GM12878 (cell line): ENCODE results near the gene ASAP3. TPM values are rescaled to one million over a fixed set of nuclear protein-coding genes. Genes with fewer than 3 reads are reported as not detected.

Source experiments
- ATAC-seq: fragments of 200-7000 bp; cut with Tn5 transposase; 3 replicates; pipeline ENCODE4 v1.9.1; 2020; ENCODE audit warnings: mild to moderate bottlenecking, moderate library complexity
- BruUV-seq: library from RNA; stranded (reverse); fragments of 400-500 nt; replicated peaks from 2 replicates; lab custom pipeline; 2021; lab: Mats Ljungman, UMichigan
- CTCF ChIA-PET: fragments of 300-600 bp; sonication (Branson Sonifier 250); formaldehyde crosslinking; extraction: SDS; loops from one replicate; lab custom pipeline; 2021; ENCODE audit warnings: inconsistent platforms; lab: Yijun Ruan, JAX
- POLR2A ChIA-PET: fragments of 350-600 bp; formaldehyde crosslinking; extraction: SDS; loops from one replicate; lab custom pipeline; 2021; ENCODE audit warnings: inconsistent platforms; lab: Charles Lee
- RAD21 ChIA-PET: fragments of 300-600 bp; sonication (Branson Sonifier 250); formaldehyde crosslinking; loops from one replicate; lab custom pipeline; 2023; ENCODE audit warnings: antibody characterized with exemption; ENCODE audit not compliant: unreplicated experiment; lab: Charles Lee
- SMC1A ChIA-PET: fragments of 300-600 bp; sonication (Branson Sonifier 250); formaldehyde crosslinking; loops from one replicate; lab custom pipeline; 2023; ENCODE audit not compliant: unreplicated experiment, uncharacterized antibody; lab: Charles Lee
- DNase-seq: peaks from one replicate; pipeline ENCODE4 v3.0.0-alpha.2; 2011; ENCODE audit warnings: low read depth, low spot score
- FAIRE-seq: peaks from 3 replicates; lab custom pipeline; 2011; peaks lifted over from hg19 to GRCh38; lab: Jason Lieb, UNC
- H2AFZ ChIP-seq: 2 replicates; pipeline ENCODE4 v1.6.0; 2011; ENCODE audit warnings: low read depth, low read length, control low read depth; ENCODE audit not compliant: control insufficient read depth
- H3K27ac ChIP-seq: 2 replicates; pipeline ENCODE4 v1.5.1; 2011; ENCODE audit warnings: control low read depth; ENCODE audit not compliant: control insufficient read depth, insufficient read depth
- H3K27me3 ChIP-seq, 2 experiments: replicated peaks in 1 of 2; 2 replicates each; pipeline versions ENCODE4 v1.6.0 to v1.6.1; 2011; ENCODE audit warnings: low read length in 1 of 2; ENCODE audit not compliant: control insufficient read depth in 2 of 2, insufficient read depth in 2 of 2
- H3K36me3 ChIP-seq, 2 experiments: 2 replicates each; pipeline ENCODE4 v1.5.1; 2011; ENCODE audit warnings: low read length in 1 of 2; ENCODE audit not compliant: control insufficient read depth in 2 of 2, insufficient read depth in 2 of 2
- H3K4me1 ChIP-seq: 2 replicates; pipeline ENCODE4 v1.6.1; 2011; ENCODE audit warnings: mild to moderate bottlenecking, low read length, moderate library complexity, mixed read lengths; ENCODE audit not compliant: control insufficient read depth, insufficient read depth
- H3K4me2 ChIP-seq: 2 replicates; pipeline ENCODE4 v1.6.0; 2011; ENCODE audit warnings: control low read depth; ENCODE audit not compliant: control insufficient read depth, insufficient read depth
- H3K4me3 ChIP-seq: fragments of 200-600 bp; sonication (generic); 2 replicates; pipeline ENCODE4 v1.5.1; 2016
- H3K79me2 ChIP-seq: 2 replicates; pipeline ENCODE4 v1.6.0; 2011; ENCODE audit warnings: low read length; ENCODE audit not compliant: control insufficient read depth, insufficient read depth
- H3K9ac ChIP-seq: 2 replicates; pipeline ENCODE4 v1.8.0; 2011; ENCODE audit warnings: low read length, control low read depth, mixed read lengths; ENCODE audit not compliant: control insufficient read depth, insufficient read depth
- H3K9me3 ChIP-seq: replicated peaks from 3 replicates; pipeline ENCODE4 v1.5.1; 2011; ENCODE audit warnings: mild to moderate bottlenecking, low read length; ENCODE audit not compliant: control insufficient read depth, insufficient read depth
- H4K20me1 ChIP-seq: 2 replicates; pipeline ENCODE4 v1.6.0; 2011; ENCODE audit not compliant: control insufficient read depth, insufficient read depth
- BCL3 ChIP-seq: IDR thresholded peaks from 2 replicates; pipeline ENCODE4 v1.6.1; 2011; ENCODE audit warnings: borderline replicate concordance, low read depth, mild to moderate bottlenecking, moderate library complexity, low read length; ENCODE audit not compliant: insufficient read depth, poor library complexity, severe bottlenecking
- BHLHE40 ChIP-seq, 2 experiments: fragments of 450-650 bp in 1 of 2; IDR thresholded peaks; 2 replicates each; pipeline ENCODE4 v1.6.1; 2011 to 2017; ENCODE audit warnings: low read depth in 2 of 2, borderline replicate concordance in 1 of 2, improper control_type of control experiment in 1 of 2, low read length in 1 of 2, mild to moderate bottlenecking in 1 of 2
- CHD1 ChIP-seq: IDR thresholded peaks from 2 replicates; pipeline ENCODE4 v1.6.1; 2012; ENCODE audit warnings: low read depth, low read length, improper control_type of control experiment
- EGR1 ChIP-seq, 2 experiments: IDR thresholded peaks; 1 replicate in 1 of 2; 2 replicates in 1 of 2; pipeline ENCODE4 v1.6.1; 2011 to 2012; ENCODE audit warnings: low read depth in 2 of 2, low read length in 2 of 2, borderline replicate concordance in 1 of 2, mild to moderate bottlenecking in 1 of 2, moderate library complexity in 1 of 2
- KDM1A ChIP-seq: fragments of 200-600 bp; sonication (generic); IDR thresholded peaks from 2 replicates; pipeline ENCODE4 v1.6.1; 2016; ENCODE audit warnings: borderline replicate concordance
- KLF5 ChIP-seq: fragments of 450-650 bp; IDR thresholded peaks from 2 replicates; pipeline ENCODE4 v1.6.1; 2014; ENCODE audit warnings: mild to moderate bottlenecking; ENCODE audit not compliant: partially characterized antibody
- MEF2B ChIP-seq: fragments of 450-650 bp; IDR thresholded peaks from 2 replicates; pipeline ENCODE4 v1.6.1; 2018; ENCODE audit warnings: mild to moderate bottlenecking, moderate library complexity; ENCODE audit not compliant: partially characterized antibody, poor library complexity, severe bottlenecking
- MTA2 ChIP-seq: fragments of 450-650 bp; IDR thresholded peaks from 2 replicates; pipeline ENCODE4 v1.6.1; 2016; ENCODE audit warnings: low read depth, mild to moderate bottlenecking, moderate library complexity
- MYC ChIP-seq: IDR thresholded peaks from 2 replicates; pipeline ENCODE4 v1.6.1; 2011; ENCODE audit warnings: mild to moderate bottlenecking, low read length, moderate library complexity, inconsistent platforms; ENCODE audit not compliant: insufficient read depth, insufficient replicate concordance, insufficient read length, severe bottlenecking
- NFIC ChIP-seq: IDR thresholded peaks from 2 replicates; pipeline ENCODE4 v1.6.1; 2012; ENCODE audit warnings: low read depth, mild to moderate bottlenecking, inconsistent platforms, low read length, moderate library complexity
- PKNOX1 ChIP-seq: fragments of 450-650 bp; IDR thresholded peaks from 2 replicates; pipeline ENCODE4 v1.6.1; 2016; ENCODE audit warnings: mild to moderate bottlenecking
- RUNX3 ChIP-seq: IDR thresholded peaks from 2 replicates; pipeline ENCODE4 v1.6.1; 2012; ENCODE audit warnings: low read length, inconsistent platforms
- SMAD1 ChIP-seq: fragments of 450-650 bp; IDR thresholded peaks from 2 replicates; pipeline ENCODE4 v1.6.1; 2018; ENCODE audit warnings: mild to moderate bottlenecking, low read depth; ENCODE audit not compliant: partially characterized antibody
- SRF ChIP-seq, 2 experiments: IDR thresholded peaks; 2 replicates each; pipeline ENCODE4 v1.6.1; 2011; ENCODE audit warnings: low read depth in 2 of 2, low read length in 2 of 2, mild to moderate bottlenecking in 1 of 2, moderate library complexity in 1 of 2
- TCF3 ChIP-seq: IDR thresholded peaks from 2 replicates; pipeline ENCODE4 v1.6.1; 2012; ENCODE audit warnings: low read depth, mild to moderate bottlenecking, low read length, borderline replicate concordance; ENCODE audit not compliant: insufficient read depth
- YBX1 ChIP-seq: fragments of 450-650 bp; IDR thresholded peaks from 2 replicates; pipeline ENCODE4 v1.6.1; 2016; ENCODE audit warnings: antibody characterized with exemption
- WGBS: methylation state at CpG from one replicate; pipeline ENCODE4 v1.1.6; 2016; ENCODE audit warnings: low lambda C conversion rate; ENCODE audit not compliant: insufficient replicate concordance, insufficient coverage; ENCODE audit errors: missing lambda C conversion rate; 5-methylcytosine and 5-hydroxymethylcytosine counted together
- in situ Hi-C: fragments of 300-500 bp; cut with MboI; formaldehyde crosslinking; loops from 9 replicates; pipeline ENCODE4 v1.14.3; 2018; ENCODE audit warnings: mixed read lengths
- intact Hi-C: fragments of 100-400 bp; cut with micrococcal nuclease; formaldehyde crosslinking; loops from one replicate; pipeline ENCODE4 v1.14.2; 2022; ENCODE audit not compliant: unreplicated experiment
- polyA plus RNA-seq, 11 experiments: library from polyadenylated mRNA; depleted of rRNA in 4 of 11; unstranded in 6 of 11; stranded (reverse) in 5 of 11; fragments of >200 nt; fragmentation: Nextera tagmentation in 4 of 11; fragmentation: Illumina TruSeq in 1 of 11; extraction: Ambion mirVana in 4 of 11; extraction: Trizol in 1 of 11; gene quantifications; 1 replicate in 1 of 11; 2 replicates in 10 of 11; pipeline versions ENCODE4 v1.2.1 to v1.2.3, GENCODE V29; 2011 to 2016; ENCODE audit warnings: inconsistent platforms in 2 of 11, missing spikeins in 2 of 11, low read depth in 1 of 11
- total RNA-seq, 4 experiments: library from RNA; depleted of rRNA in 3 of 4; stranded (reverse); fragments of >200 nt in 3 of 4; fragmentation: Illumina TruSeq in 1 of 4; extraction: Trizol in 1 of 4; gene quantifications; 2 replicates each; pipeline versions ENCODE4 v1.2.1 to v1.2.3, GENCODE V29; 2013 to 2021

The ASAP3 gene
- total and polyA plus RNA-seq, 10 of the 15 experiments (the other 5 are each of a cell fraction or from before 2014, with no cell fraction given) = 0.04 to 0.92 (median 0.34) TPM; not detected in 1

- TF ChIP-seq YBX1 = no peak
- no peak for TF ChIP-seq BCL3
- TF ChIP-seq EGR1 (IDR thresholded peaks at IDR 0.05; ENCODE audit: borderline replicate concordance in 1 of 2, low read depth in 2 of 2, low read length in 2 of 2) = no peak
Observed at GRCh38 chr1:23394181-23394580, 89.8 kb downstream of the ASAP3 start (continued).

- RAD21 ChIA-PET = interaction anchor here (0.6 kb wide), 1 partner anchor 54 kb away, joined by 3 read pairs; no protein-coding TSS in a partner anchor
- no peak for FAIRE-seq
- WGBS = 62% methylated on average over 15 of the region's 15 CpGs
Observed at GRCh38 chr1:23393706-23394105, 90.3 kb downstream of the ASAP3 start.

More at GRCh38 chr1:23393706-23394105, 90.3 kb downstream of the ASAP3 start:
- Histone ChIP-seq H3K9ac (no peak overlapping the region), H4K20me1 (no peaks in the 10 kb centered on the region), H3K4me2 (no peak overlapping the region), H3K36me3 (no peaks in the 10 kb centered on the region), H3K27ac (no peak overlapping the region), H3K4me1 (no peaks in the 10 kb centered on the region), H3K4me3 (no peak overlapping the region), H3K27me3 (peaks cover 0 to 2% of the 10 kb centered on the region in 2 experiments; a peak in 1 of 4 replicates), H3K9me3 (no peaks in the 10 kb centered on the region), H2AFZ (no peak overlapping the region), H3K79me2 (no peaks in the 10 kb centered on the region)
- intact Hi-C loops (no loop called here), in situ Hi-C loops (no loop called here)
- TF ChIP-seq TCF3 = no peak
- no peak for TF ChIP-seq MTA2
- no peak for TF ChIP-seq KLF5
- TF ChIP-seq PKNOX1 = no peak
- no peak for TF ChIP-seq MYC
- TF ChIP-seq MEF2B = no peak
- no peak for TF ChIP-seq RUNX3
- no peak for TF ChIP-seq SMAD1
- TF ChIP-seq CHD1 = no peak
- no peak for TF ChIP-seq SRF (IDR thresholded peaks at IDR 0.05; ENCODE audit: low read depth in 2 of 2, low read length in 2 of 2)
- TF ChIP-seq BHLHE40 (IDR thresholded peaks at IDR 0.05; ENCODE audit: borderline replicate concordance in 1 of 2, low read depth in 2 of 2, low read length in 1 of 2) = no peak
- TF ChIP-seq KDM1A = no peak
- no peak for TF ChIP-seq NFIC
- BruUV-seq = no TSS peak
- ATAC-seq = no peak
- ChIA-PET POLR2A (no interaction called here), SMC1A (interaction anchor here (1.1 kb wide), 1 partner anchor 9 kb away, joined by 4 read pairs; no protein-coding TSS in a partner anchor), CTCF (interaction anchor here (2.7 kb wide), 1 partner anchor 9 kb away, joined by 17 read pairs; no protein-coding TSS in a partner anchor)
- no peak for DNase-seq
